Prostate gland (tissue), 2 donors: ENCODE data around the gene SSBP3.

Source experiments
- CTCF ChIP-seq, 4 experiments: fragments of 200-600 bp in 2 of 4; fragments of 450-650 bp in 2 of 4; sonication (generic) in 2 of 4; IDR thresholded peaks; 1 replicate in 3 of 4; 2 replicates in 1 of 4; pipeline ENCODE4 v1.5.1; 2016 to 2019; ENCODE audit warnings: antibody characterized with exemption in 4 of 4, mild to moderate bottlenecking in 2 of 4, moderate library complexity in 2 of 4
- POLR2A ChIP-seq: fragments of 450-650 bp; IDR thresholded peaks from one replicate; pipeline ENCODE4 v1.6.1; 2016; ENCODE audit warnings: antibody characterized with exemption, mild to moderate bottlenecking
- POLR2AphosphoS5 ChIP-seq: sonication (generic); formaldehyde crosslinking; IDR thresholded peaks from one replicate; pipeline ENCODE4 v1.6.1; 2017; ENCODE audit warnings: antibody characterized with exemption

- TF ChIP-seq CTCF (IDR thresholded peaks at IDR 0.05) = no peak
- TF ChIP-seq POLR2AphosphoS5 = no peak
- no peak for TF ChIP-seq POLR2A
Measured at GRCh38 chr1:54327386-54328065, 78.7 kb downstream of the SSBP3 start.
